HG02970 (cell line): ENCODE data around the gene ARMH4.

Experiments
- ATAC-seq: cut with Tn5 transposase; IDR thresholded peaks from one replicate; pipeline ENCODE4 v1.9.1; 2021; ENCODE audit warnings: mild to moderate bottlenecking, moderate library complexity, moderate number of reproducible peaks; ENCODE audit not compliant: unreplicated experiment, low FRiP score

ARMH4 gene, protein sequence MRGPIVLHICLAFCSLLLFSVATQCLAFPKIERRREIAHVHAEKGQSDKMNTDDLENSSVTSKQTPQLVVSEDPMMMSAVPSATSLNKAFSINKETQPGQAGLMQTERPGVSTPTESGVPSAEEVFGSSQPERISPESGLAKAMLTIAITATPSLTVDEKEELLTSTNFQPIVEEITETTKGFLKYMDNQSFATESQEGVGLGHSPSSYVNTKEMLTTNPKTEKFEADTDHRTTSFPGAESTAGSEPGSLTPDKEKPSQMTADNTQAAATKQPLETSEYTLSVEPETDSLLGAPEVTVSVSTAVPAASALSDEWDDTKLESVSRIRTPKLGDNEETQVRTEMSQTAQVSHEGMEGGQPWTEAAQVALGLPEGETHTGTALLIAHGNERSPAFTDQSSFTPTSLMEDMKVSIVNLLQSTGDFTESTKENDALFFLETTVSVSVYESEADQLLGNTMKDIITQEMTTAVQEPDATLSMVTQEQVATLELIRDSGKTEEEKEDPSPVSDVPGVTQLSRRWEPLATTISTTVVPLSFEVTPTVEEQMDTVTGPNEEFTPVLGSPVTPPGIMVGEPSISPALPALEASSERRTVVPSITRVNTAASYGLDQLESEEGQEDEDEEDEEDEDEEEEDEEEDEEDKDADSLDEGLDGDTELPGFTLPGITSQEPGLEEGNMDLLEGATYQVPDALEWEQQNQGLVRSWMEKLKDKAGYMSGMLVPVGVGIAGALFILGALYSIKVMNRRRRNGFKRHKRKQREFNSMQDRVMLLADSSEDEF

DNA sequence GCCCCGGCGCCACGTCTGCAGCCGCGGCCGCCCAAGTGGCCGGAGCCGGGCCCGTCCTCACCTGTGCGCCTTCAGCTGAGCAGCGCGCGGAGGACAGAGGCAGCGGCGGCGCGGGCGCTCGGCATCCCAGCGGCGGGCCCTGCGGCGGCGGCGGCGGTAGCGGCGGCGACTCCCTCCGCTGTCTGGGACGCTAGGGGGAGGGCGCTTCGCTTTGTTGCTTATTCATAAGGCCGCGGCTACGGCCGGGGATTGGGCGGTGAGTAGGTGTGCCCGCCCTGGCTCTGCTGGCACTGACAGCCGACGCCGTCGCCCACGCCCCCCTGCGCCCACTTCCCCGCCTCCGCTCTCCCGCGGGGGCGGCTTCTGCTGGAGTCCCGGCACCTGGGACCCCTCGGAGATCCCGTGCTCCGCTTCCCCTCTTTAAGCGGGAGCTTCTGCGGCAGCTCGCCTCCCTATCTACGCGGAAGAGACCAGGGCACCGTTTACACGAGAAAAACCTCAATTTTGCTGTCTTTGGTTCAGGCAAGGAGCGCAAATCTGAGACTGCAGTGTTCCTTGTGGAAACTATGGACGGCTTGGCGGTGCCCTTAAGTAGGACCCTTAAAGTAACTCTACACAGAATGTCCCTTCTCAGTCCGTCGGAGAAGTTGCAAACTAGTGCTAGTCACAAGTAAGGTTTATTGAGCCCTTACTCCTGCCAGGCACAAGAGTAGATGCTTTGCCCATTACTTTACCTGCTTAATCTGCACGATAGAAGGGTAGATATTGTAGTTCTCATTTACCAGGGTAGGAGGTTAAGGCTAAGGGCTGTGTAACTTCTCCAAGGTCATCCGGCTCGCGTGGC, at the start of gene ARMH4:
Gene ARMH4 (minus strand): TSS at position 200 of the 844 bp plus-strand sequence. CDS start 12,855 bp downstream, outside the sequence.
- ATAC-seq, result peak; percentile 89

DNA sequence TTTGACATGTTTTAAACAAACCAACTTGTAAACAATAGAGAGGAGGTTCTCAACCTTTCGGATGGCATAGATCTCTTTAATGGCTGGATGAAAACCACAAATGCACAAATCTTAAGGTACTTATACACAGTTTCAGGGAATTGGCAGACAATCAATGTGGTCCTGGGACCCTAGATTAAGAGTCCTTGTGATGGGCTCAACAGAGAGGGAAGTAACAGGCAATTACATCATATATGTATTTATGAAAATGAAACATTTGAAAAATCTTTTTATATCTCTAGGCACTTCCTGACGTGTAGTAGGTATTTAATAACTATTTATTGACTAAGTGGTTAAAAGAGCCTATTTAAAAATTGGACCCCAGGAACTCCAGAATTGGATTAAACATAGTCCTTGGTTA, 48.8 kb upstream of the ARMH4 start:
- ATAC-seq, result no peak

DNA sequence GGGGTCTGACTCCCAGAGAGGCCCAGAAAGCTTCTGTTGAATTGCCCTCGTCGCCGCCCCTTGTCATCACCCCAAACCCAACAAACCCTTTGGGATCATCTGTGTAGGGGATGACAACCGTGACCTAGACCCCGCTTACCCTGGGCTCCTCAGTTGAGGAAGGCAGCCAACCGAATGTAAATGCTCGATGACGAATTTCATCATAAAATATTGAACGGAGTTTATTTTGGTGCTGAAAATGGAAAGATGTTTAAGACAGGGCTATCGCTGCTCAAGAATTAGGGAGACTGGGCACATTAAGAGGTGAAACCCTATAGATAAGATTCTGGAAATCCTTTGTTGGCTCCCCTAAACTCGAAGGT, 48.4 kb upstream of the ARMH4 start:
- no peak for ATAC-seq

DNA sequence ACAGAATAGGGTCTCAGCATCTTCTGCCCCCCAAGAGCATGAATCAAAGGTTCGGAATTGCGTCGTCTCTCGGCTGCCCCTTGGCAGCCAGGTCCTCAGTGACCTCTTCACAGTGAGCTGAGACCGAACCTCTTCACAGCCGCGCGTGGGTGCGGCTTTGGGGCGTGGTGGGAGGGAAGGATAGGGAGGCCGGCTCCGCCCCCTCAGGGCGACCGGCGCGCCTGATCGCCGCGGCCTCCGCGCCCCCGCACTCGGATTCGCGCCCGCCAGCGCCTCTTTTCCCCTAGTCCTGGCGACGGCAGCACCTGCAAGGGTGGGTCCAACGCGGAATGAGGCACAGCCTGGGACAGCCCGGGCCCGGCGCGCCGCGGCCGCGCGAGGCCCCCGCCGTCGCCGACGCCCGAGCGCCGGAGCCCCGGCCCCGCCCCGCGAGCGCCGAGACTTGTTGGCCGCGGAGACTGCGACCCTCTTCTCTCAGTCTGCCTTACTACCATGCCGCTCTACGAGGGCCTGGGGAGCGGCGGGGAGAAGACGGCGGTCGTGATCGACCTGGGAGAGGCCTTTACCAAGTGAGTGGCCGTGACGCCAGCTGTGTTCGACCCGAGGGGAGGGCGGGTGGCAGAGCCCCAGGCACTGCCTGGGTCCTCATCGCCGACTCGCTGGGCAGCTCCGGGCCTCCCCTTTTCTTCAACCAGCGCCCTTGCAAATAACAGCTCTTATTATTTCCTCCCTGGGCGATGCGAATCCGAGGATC, 47.9 kb upstream of the ARMH4 start, which contains the start of gene ACTR10:
Gene ACTR10 (plus strand): TSS at position 424 of the 754 bp plus-strand sequence. CDS start 69 bp downstream, at position 493.
- ATAC-seq, result peak; percentile 92

DNA sequence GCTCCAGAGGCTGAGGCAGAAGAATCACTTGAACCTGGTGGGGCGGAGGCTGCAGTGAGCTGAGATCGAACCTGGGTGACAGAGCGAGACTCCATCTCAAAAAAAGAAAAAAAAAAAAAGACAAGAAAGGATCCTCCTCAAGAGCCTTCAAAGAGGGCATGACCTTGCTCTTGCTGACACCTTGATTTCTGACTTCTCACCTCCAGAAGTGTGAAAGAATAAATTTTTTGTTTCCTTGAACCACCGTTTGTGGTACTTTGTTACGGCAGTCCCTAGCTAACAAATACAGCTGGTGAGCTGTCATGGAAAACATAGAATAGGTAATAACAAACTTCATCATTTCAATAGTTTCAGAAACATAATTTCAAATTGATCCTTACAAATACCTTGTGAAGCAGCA, 46.1 kb upstream of the ARMH4 start:
- no peak for ATAC-seq

DNA sequence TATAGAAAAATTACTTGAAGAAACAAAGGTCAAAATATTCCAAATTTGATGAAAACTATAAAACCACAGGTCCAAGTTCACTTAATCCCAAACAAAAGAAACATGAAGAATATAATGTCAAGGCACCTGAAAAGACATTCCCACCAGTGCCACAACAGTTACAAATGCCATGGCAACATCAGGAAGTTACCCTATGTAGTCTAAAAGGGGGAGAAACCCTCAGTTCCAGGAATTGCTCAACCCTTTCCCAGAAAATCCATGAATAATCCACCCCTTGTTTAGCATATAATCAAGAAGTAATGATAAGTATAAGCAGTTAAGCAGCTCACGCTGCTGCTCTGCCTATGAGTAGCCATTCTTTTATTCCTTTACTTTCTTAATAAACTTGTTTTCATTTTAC, 44.2 kb upstream of the ARMH4 start:
- no peak for ATAC-seq

DNA sequence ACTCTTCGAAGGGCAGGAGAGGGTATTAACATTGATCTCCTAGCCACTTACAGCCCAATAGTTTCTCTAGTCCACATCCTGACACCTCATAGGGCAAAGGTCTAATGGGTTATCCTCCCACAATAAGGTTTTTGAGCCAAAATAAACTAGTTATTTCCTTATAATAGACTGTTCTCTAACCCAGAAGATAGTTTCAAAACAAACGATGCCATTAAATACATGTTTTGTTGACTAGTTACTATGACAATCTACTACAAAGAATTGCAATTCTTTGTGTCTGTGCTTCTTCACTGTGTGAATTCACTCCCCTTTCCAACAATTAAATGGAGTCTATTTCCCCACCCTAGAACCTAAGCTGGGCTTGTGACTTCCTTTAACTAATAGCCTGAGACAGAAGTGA, 41.5 kb upstream of the ARMH4 start:
- ATAC-seq, result no peak

DNA sequence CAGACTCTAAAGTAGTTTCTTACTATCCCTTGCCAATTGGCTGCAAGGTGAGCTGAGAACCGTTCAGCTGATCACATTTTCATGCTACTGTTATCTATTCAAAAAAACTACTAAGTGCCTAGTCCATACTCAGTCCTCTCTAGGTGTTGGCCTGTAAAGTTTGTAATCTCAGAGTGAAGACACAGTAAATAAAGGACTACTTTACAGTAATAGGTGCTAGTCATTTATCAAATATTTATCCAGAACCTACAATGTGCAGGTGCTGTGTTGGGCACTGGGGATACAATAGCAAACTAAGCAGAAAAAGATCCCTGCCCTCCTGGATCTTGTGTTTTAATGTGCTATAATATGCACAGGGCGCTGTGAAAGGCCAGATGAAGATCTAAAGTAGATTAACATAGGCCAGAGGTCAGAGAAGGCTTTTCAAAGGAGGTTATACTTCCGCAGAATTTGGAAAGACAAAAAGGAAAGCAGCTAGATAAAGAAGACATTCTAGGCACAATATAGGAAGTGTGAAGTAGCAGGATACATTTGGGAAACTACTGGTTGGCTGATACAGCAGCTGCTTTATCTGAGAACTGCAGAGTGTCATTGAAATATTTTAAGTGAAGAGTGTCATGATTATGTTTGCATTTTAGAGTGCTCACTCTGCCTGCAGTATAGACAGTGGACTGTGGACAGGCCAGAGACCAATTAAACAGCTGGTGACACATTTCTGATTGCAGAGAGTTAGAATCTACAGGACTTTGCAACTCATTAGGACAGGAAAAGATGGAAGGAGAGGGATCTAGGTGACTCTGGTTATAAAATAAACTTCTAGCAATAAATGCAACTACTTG, 40.0 kb upstream of the ARMH4 start:
- ATAC-seq, result no peak

DNA sequence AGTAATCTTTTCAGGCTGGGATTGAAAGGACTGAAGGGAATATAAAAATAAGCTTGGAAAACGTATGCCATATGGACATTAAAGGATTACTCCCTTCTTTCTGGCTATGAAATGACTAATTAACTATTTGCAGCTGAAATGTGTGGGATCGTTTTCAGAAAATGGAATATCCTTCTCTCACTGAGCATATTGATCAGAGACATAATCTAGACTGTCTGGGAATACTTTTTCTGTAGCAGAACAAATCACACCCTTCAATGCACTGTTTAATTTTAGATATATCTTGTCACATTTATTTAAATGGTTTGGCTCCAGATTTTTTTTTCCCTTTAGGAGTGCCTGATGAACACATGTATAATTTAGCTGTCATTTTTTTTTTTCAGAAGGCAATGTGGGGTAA, 37.2 kb upstream of the ARMH4 start:
- ATAC-seq, result no peak

DNA sequence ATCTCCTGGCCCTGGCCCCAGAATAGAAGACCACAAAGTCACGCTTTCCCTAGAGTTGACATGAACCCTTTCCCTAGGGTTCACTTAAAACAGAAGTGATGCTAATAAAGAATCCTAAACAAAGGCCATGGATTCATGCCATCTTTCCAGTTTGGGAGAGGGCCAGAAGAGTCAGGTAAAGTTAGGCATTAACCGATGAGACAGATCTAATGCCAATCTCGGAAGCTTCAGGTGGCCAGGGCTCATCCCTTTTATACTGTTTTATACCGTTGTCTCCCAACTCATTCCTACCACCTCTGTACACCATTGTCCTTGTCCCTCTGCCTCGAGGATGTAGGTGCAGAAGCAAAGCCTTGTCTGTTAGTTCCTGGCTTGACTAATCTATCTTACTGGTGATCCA, 25.1 kb upstream of the ARMH4 start:
- ATAC-seq, result no peak

DNA sequence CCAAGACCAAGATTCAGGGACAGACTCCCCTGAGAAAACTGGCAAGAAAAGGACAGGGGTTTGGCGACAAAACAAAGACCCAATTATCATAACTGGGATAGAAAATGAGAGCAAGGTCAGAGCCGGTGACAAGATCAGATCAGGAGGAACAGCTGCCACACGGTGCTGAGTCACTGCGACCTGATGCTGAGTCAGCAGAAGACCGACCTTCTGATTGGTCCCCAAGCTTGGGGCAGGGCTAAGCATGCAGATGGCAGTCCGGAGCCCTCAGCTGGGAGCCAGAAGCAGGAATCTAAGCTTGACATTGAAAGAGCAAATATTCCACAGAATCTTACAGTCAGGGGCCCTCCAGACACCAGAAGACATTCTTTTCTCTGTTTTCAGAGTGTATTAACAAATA, 19.1 kb upstream of the ARMH4 start:
- ATAC-seq, result peak; percentile 53

DNA sequence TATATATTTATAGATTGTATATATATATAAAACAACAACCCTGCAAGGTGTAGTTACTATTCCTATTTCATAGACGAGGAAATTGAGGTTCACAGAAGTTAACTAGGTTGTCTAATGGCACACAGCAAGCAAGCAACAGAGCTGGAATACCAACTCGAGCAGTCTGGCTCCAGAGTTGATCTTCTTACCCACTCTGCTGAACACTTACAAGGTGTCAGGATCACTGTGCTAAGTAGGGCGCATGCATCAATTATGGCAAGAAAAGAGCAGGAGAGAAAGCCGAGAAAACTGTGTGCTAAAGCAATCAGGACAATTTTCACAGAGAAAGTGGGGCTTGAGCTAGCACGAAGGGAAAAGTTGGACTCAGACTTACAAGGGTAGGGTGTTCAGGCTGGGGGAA, 15.9 kb upstream of the ARMH4 start:
- no peak for ATAC-seq

DNA sequence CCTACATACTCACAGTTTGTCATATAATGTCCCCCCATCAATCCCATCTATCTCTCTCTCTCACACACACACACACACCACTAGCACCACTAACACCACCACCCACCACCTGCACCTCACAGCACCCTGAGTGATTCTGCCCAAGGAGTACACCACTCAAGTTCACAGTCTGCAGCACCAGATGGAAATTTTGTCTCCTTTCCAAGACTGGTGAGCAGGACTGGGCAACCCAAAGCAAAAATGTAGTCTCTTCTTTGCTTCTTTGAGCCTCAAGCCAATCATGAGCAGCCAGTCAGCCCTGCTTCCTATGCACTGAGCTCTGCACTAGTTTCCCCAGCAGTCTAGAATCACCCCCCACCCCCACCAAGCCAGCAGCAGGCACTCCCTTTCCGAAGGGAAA, 15.0 kb upstream of the ARMH4 start:
- ATAC-seq, result no peak

DNA sequence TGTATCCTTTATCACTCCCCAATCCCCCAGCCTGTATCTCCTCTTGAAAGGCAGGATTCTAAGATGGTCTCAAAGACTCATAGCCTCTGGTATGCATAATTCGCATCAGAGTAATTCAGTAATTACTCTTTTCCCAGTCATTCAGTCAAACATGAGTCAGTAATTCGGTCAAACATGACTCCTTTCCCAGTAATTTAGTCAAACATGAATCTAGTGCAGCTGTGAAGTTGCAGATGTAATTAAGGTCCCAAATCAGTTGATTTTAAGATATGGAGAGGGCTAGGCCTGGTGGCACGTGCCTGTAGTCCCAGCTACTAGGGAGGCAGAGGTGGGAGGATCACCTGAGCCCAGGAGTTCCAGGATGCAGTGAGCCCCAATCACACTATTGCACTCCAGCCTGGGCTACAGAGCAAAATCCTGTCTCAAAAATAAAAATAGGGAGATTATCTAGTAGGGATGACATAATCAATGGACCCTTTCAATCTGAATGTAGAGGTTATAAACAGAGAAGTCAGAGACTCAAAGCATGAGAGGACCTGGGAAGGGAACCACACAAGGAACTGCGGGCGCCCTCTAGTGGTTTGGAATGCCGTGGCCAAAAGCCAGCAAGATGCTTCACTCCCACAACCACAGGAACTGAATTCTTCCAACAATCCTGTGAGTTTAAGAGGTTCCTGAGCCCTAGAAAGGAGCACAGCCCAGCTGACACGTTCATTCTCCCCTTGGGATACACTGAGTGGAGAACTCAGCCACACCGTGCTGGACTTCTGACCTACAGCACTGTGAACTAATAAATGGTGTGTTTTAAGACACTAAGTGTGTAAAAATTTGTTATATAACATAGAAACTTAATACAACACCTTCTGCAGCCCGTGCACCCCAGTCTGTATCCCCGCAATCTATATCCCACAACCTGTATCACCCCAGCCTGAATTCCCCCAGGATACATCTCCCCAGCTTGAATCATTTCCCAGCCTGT, 14.3 kb upstream of the ARMH4 start:
- ATAC-seq, result no peak

DNA sequence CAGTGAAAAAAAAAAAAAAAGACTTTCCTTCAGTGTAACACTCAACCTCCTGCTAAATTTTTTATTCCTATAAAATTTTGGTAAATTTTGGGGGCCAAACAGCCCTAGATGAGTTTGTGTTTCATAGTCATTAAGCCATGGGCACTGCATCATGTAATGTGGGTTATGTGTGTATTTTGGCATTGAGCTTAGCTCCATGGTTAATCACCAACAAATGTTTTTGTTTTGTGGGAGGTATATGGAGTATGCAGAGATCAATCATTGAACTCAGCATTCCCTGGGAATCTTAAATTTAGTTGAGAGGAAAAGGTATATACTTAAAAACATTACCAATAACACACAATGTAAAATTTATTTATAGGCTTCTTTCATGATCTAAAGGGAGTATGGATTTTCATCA, 8.5 kb upstream of the ARMH4 start:
- no peak for ATAC-seq

DNA sequence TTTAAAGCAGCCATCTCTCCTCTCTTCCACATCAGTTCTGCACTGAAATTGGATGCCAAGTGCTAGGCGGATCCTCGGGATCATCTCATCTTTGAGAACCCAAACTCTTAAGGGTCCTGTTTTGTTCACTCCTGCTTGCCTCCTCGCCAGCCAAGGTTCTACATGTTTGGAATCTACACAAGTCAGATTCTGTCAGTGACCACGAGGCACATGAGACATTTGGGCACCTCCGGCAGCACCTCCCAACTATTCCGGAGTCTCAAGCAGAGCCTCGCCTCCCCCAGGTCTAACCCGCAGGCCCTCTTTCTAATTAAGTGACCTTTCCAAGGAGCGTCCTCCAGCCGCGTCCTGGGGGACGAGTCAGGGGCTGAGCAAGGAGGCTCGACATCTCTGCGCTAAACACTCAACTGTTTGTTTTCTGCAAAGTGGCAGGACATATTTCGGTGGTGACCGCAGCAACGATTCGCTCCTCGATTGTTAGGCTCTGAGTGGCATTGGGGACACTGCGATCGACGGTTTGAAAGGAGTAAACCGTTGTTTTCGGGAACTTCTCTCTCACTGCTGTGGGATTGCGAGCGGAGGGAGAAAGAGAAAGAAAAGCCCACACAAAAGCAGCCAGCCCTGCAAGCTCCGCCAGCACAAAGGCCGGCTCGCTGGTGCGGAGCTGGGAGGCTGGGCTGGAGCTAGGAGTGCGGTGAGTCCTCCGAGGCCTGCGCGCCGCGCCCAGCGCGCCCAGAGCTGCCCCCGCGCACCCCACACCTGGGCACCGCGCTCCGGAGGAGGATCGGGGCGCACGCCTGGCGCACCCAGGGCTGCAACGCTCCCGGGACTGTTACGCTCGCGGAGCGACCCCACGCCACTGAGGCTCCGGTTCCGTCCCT, 640 bp downstream of the ARMH4 start:
- no peak for ATAC-seq

DNA sequence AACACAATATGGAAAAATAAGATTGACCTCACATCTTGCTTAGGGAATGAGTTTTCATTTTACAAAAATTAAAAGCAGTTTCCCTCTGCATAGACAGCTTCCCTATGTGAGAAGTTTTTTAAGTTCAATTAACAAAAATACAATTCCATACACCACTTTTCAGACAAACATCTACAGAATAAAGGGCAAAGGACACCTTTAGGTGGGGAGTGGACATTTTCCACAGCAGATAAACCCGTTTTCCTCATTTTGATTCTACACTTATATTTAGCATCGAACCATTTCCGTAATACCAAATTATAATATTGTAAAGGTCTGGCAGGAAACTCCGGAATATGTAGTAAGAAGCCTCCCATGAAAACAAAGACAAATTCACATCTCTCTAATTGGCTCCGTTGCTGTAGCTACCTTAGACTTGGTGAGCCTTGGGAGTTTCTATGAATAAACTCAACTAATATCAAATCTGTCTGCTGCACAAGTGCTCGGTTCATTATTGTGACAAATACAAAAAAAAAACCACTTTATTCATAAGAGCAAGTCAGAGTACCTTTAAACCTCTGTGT, 1.7 kb downstream of the ARMH4 start:
- no peak for ATAC-seq
